Endothelial cell of umbilical vein (primary cell): ENCODE results near the gene PDE4C. TPM values are rescaled to one million over a fixed set of nuclear protein-coding genes. Genes with fewer than 3 reads are reported as not detected.

Experiments used
- BruUV-seq: library from RNA; stranded (reverse); fragments of 400-500 nt; replicated peaks from 2 replicates; lab custom pipeline; 2021; lab: Mats Ljungman, UMichigan
- CTCF ChIA-PET: fragments of 300-600, 350-600 bp; sonication (Branson Sonifier 250); formaldehyde crosslinking; loops from one replicate; lab custom pipeline; 2021; ENCODE audit warnings: antibody characterized with exemption, inconsistent platforms; lab: Charles Lee
- POLR2A ChIA-PET: fragments of 300-600, 350-600 bp; sonication (Branson Sonifier 250); formaldehyde crosslinking; loops from one replicate; lab custom pipeline; 2021; ENCODE audit warnings: antibody characterized with exemption, inconsistent platforms; lab: Charles Lee
- DNase-seq: peaks from one replicate; pipeline ENCODE4 v3.0.0-alpha.2; 2011; ENCODE audit warnings: low read depth, low spot score
- FAIRE-seq: peaks from 2 replicates; lab custom pipeline; 2011; peaks lifted over from hg19 to GRCh38; lab: Jason Lieb, UNC
- H2AFZ ChIP-seq: 2 replicates; pipeline ENCODE4 v1.6.0; 2012; ENCODE audit warnings: low read depth, low read length, control low read depth, inconsistent platforms
- H3K27ac ChIP-seq: 2 replicates; pipeline ENCODE4 v1.5.1; 2011; ENCODE audit warnings: low read depth, mild to moderate bottlenecking, control low read depth, low read length, moderate library complexity; ENCODE audit not compliant: insufficient read depth
- H3K27me3 ChIP-seq, 2 experiments: 2 replicates each; pipeline versions ENCODE4 v1.6.0 to v1.6.1; 2011; ENCODE audit warnings: low read length in 2 of 2, mixed read lengths in 1 of 2; ENCODE audit not compliant: control insufficient read depth in 2 of 2, insufficient read depth in 2 of 2
- H3K36me3 ChIP-seq, 2 experiments: 2 replicates in 1 of 2; 3 replicates in 1 of 2; pipeline ENCODE4 v1.5.1; 2011; ENCODE audit warnings: low read length in 2 of 2, mild to moderate bottlenecking in 1 of 2, moderate library complexity in 1 of 2; ENCODE audit not compliant: control insufficient read depth in 2 of 2, insufficient read depth in 2 of 2; ENCODE audit errors: extremely low read depth in 1 of 2
- H3K4me1 ChIP-seq: 3 replicates; pipeline ENCODE4 v1.5.1; 2011; ENCODE audit warnings: mild to moderate bottlenecking, low read length; ENCODE audit not compliant: control insufficient read depth, insufficient read depth; ENCODE audit errors: extremely low read depth
- H3K4me2 ChIP-seq: 2 replicates; pipeline ENCODE4 v1.6.1; 2011; ENCODE audit warnings: low read length, control low read depth, mixed read lengths; ENCODE audit not compliant: insufficient read depth
- H3K4me3 ChIP-seq, 3 experiments: fragments of 200-600 bp in 1 of 3; sonication (generic), shearing (Covaris generic) in 1 of 3; replicated peaks in 1 of 3; 2 replicates each; pipeline ENCODE4 v1.5.1; 2011 to 2016; ENCODE audit warnings: control low read depth in 3 of 3, low read length in 3 of 3, mild to moderate bottlenecking in 2 of 3, inconsistent platforms in 1 of 3, low read depth in 1 of 3, moderate library complexity in 1 of 3; ENCODE audit not compliant: insufficient read depth in 1 of 3
- H3K79me2 ChIP-seq: 2 replicates; pipeline ENCODE4 v1.6.0; 2012; ENCODE audit warnings: low read length, inconsistent platforms; ENCODE audit not compliant: control insufficient read depth, insufficient read depth
- H3K9ac ChIP-seq: replicated peaks from 2 replicates; pipeline ENCODE3; 2011; ENCODE audit warnings: low read length, control low read depth; ENCODE audit not compliant: insufficient read depth; ENCODE audit errors: extremely low read depth
- H3K9me1 ChIP-seq: replicated peaks from 3 replicates; pipeline ENCODE4 v1.6.0; 2011; ENCODE audit warnings: mild to moderate bottlenecking, low read length; ENCODE audit not compliant: control insufficient read depth, insufficient read depth; ENCODE audit errors: extremely low read depth
- H3K9me3 ChIP-seq: replicated peaks from 2 replicates; pipeline ENCODE4 v1.5.1; 2012; ENCODE audit warnings: low read length, inconsistent platforms; ENCODE audit not compliant: control insufficient read depth, insufficient read depth
- H4K20me1 ChIP-seq: replicated peaks from 2 replicates; pipeline ENCODE3; 2011; ENCODE audit warnings: mild to moderate bottlenecking, low read length; ENCODE audit not compliant: control insufficient read depth, insufficient read depth; ENCODE audit errors: extremely low read depth
- CTCF ChIP-seq, 2 donors: IDR thresholded peaks; 1 replicate in 1 of 2; 2 replicates in 1 of 2; pipeline ENCODE4 v1.5.1; 2011; ENCODE audit warnings: low read length in 2 of 2, mild to moderate bottlenecking in 2 of 2, moderate library complexity in 2 of 2, control low read depth in 1 of 2, inconsistent platforms in 1 of 2, low read depth in 1 of 2; ENCODE audit not compliant: insufficient read depth in 1 of 2; ENCODE audit errors: extremely low read depth in 1 of 2
- EZH2 ChIP-seq: IDR thresholded peaks from 2 replicates; pipeline ENCODE4 v1.6.1; 2012; ENCODE audit warnings: borderline replicate concordance, low read depth, mild to moderate bottlenecking, moderate library complexity, low read length, inconsistent platforms; ENCODE audit not compliant: severe bottlenecking
- FOS ChIP-seq: IDR thresholded peaks from 2 replicates; pipeline ENCODE4 v1.6.1; 2011; ENCODE audit warnings: mild to moderate bottlenecking, low read length, moderate library complexity, borderline replicate concordance; ENCODE audit not compliant: insufficient read depth
- GATA2 ChIP-seq: IDR thresholded peaks from 2 replicates; pipeline ENCODE4 v1.7.0; 2011; ENCODE audit warnings: low read depth, mild to moderate bottlenecking, moderate library complexity, mixed read lengths, low read length; ENCODE audit not compliant: insufficient read length, insufficient read depth
- JUN ChIP-seq: IDR thresholded peaks from 2 replicates; pipeline ENCODE4 v1.6.1; 2011; ENCODE audit warnings: borderline replicate concordance, low read depth; ENCODE audit not compliant: insufficient read length, insufficient read depth
- MAX ChIP-seq: IDR thresholded peaks from 2 replicates; pipeline ENCODE4 v1.6.1; 2011; ENCODE audit not compliant: insufficient read depth, insufficient read length
- MYC ChIP-seq: IDR thresholded peaks from one replicate; pipeline ENCODE4 v1.6.1; 2011; ENCODE audit warnings: mild to moderate bottlenecking, low read depth, low read length
- POLR2A ChIP-seq: IDR thresholded peaks from 2 replicates; pipeline ENCODE4 v1.6.1; 2012; ENCODE audit warnings: low read depth, mild to moderate bottlenecking, control low read depth, low read length
- POLR2AphosphoS5 ChIP-seq: IDR thresholded peaks from 2 replicates; pipeline ENCODE4 v1.6.1; 2012; ENCODE audit warnings: low read depth, mild to moderate bottlenecking, control low read depth, low read length, moderate library complexity; ENCODE audit not compliant: insufficient read depth
- dilution Hi-C: fragments of 300-500 bp; cut with MboI; formaldehyde crosslinking; loops from one replicate; pipeline ENCODE4 v1.15.0; 2019; ENCODE audit warnings: low sequenced_read_pairs; ENCODE audit not compliant: extremely low pct_ligation_motif_present
- intact Hi-C: fragments of 100-400 bp; cut with micrococcal nuclease; formaldehyde crosslinking; loops from one replicate; pipeline ENCODE4 v1.10.0; 2022
- polyA plus RNA-seq, 4 experiments: library from polyadenylated mRNA; depleted of rRNA in 3 of 4; stranded (reverse) in 3 of 4; unstranded in 1 of 4; fragments of >200 nt; gene quantifications; 2 replicates each; pipeline versions ENCODE4 v1.2.1 to v1.2.3, GENCODE V29; 2011 to 2012; ENCODE audit warnings: missing spikeins in 1 of 4
- total RNA-seq: library from RNA; stranded (reverse); gene quantifications from 2 replicates; pipeline ENCODE4 v1.2.3, GENCODE V29; 2021

Gene PDE4C
- total and polyA plus RNA-seq, 2 donors (not counting 3 experiments of a cell fraction or from before 2014, with no cell fraction given), result 0.29 to 0.97 TPM

DNA sequence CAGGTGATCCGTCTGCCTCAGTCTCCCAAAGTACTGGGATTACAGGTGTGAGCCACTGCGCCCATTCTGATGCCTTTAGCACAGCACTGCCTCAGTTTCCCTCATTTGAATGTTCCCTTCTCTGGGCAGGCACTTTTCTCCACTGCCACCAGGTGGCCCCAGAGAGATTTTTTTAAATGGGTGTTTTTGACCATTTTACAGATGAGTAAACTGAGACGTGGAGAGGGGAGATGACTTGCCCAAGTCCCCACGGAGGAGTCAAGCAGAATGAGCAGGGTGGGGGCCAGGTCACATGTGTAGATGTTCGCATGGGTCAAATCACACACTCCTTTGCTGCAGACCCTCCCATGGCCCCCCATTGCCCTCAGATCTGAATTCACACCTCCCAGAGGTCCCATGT, 3.2 kb upstream of the PDE4C start:
- Histone ChIP-seq H3K4me3 (no peak overlapping the region), H3K9me1 (no peaks in the 10 kb centered on the region), H3K27me3 (peaks cover 5 to 9% of the 10 kb centered on the region in 2 experiments), H3K36me3 (no peaks in the 10 kb centered on the region), H3K4me2 (no peak overlapping the region), H3K79me2 (no peaks in the 10 kb centered on the region), H3K9ac (no peak overlapping the region), H4K20me1 (no peaks in the 10 kb centered on the region), H2AFZ (no peak overlapping the region), H3K4me1 (peaks cover 9% of the 10 kb centered on the region), H3K27ac (no peak overlapping the region), H3K9me3 (no peaks in the 10 kb centered on the region)
- peak; percentile 30 to 38 for TF ChIP-seq CTCF (IDR thresholded peaks at IDR 0.05; ENCODE audit: extremely low read depth in 1 of 2, insufficient read depth in 1 of 2, low read depth in 1 of 2, low read length in 2 of 2)
- no peak for TF ChIP-seq POLR2A
- ChIA-PET CTCF (no interaction called here), POLR2A (no interaction called here)
- BruUV-seq, result no TSS peak
- dilution Hi-C loops, result no loop called here
- FAIRE-seq (no peak), DNase-seq (no peak)
- intact Hi-C loops, result no loop called here

DNA sequence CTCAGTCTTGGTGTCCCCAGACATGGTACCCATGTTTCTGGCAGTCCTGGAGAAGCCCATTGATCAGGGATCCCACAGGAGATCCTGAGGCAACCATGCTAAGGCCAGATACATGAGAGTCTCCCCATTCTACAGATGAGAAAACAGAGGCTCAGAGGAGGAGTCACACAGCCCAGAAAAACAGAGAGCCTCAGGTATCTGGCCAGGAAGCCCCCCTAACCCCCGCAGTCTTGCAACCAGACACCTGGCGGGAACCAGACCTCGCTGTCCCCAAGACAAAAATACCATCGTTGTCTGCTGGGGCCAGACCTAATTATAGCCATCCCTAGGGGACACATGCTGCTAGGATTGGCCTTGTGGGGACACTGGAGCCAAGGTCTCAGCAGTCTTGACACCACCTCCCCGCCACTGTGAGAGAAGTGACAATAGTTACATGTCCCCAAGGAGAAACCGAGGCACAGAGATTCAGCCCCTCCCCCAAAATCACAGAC, 1.6 kb upstream of the PDE4C start:
- dilution Hi-C loops (no loop called here), intact Hi-C loops (no loop called here)
- Histone ChIP-seq H3K9me1 (no peaks in the 10 kb centered on the region), H4K20me1 (no peaks in the 10 kb centered on the region), H3K4me3 (no peak overlapping the region), H3K79me2 (no peaks in the 10 kb centered on the region), H2AFZ (no peak overlapping the region), H3K4me1 (peaks cover 9% of the 10 kb centered on the region), H3K27me3 (peaks cover 5 to 9% of the 10 kb centered on the region in 2 experiments), H3K9me3 (no peaks in the 10 kb centered on the region), H3K4me2 (no peak overlapping the region), H3K9ac (no peak overlapping the region), H3K27ac (no peak overlapping the region), H3K36me3 (no peaks in the 10 kb centered on the region)
- POLR2A ChIA-PET, result no interaction called here
- no peak for TF ChIP-seq POLR2AphosphoS5
- no peak for TF ChIP-seq GATA2
- TF ChIP-seq POLR2A, result no peak
- no peak for TF ChIP-seq JUN
- TF ChIP-seq CTCF (IDR thresholded peaks at IDR 0.05; ENCODE audit: extremely low read depth in 1 of 2, insufficient read depth in 1 of 2, low read depth in 1 of 2, low read length in 2 of 2), result no peak
- TF ChIP-seq MAX, result no peak
- no peak for TF ChIP-seq EZH2
- no peak for TF ChIP-seq FOS
- no peak for TF ChIP-seq MYC
- CTCF ChIA-PET, result no interaction called here
- FAIRE-seq, result no peak
- DNase-seq, result no peak
- no TSS peak for BruUV-seq
